Panc1 (cell line): Measurements from ENCODE around the gene RPRD2. TPM values are rescaled to one million over a fixed set of nuclear protein-coding genes. Genes with fewer than 3 reads are reported as not detected.
A peak's percentile ranks its signal among the peaks of the same experiment; 100 is the strongest.

ENCODE experiments used
- ATAC-seq: fragments of 200-7000 bp; cut with Tn5 transposase; 2 replicates; pipeline ENCODE4 v1.9.1; 2020; ENCODE audit warnings: mild to moderate bottlenecking, moderate library complexity
- BruUV-seq: library from RNA; stranded (reverse); fragments of 400-500 nt; replicated peaks from 2 replicates; lab custom pipeline; 2021; lab: Mats Ljungman, UMichigan
- CTCF ChIA-PET: fragments of 300-600 bp; sonication (Branson Sonifier 250); formaldehyde crosslinking; loops from one replicate; lab custom pipeline; 2022; ENCODE audit warnings: antibody characterized with exemption; lab: Charles Lee
- POLR2A ChIA-PET: fragments of 300-600 bp; sonication (Branson Sonifier 250); formaldehyde crosslinking; loops from one replicate; lab custom pipeline; 2022; ENCODE audit warnings: antibody characterized with exemption; lab: Charles Lee
- DNase-seq: peaks from one replicate; pipeline ENCODE4 v3.0.0-alpha.2; 2010; ENCODE audit warnings: low read depth, low spot score
- H3K27ac ChIP-seq: 2 replicates; pipeline ENCODE4 v1.5.1; 2011; ENCODE audit warnings: mild to moderate bottlenecking, low read length, inconsistent platforms
- H3K27me3 ChIP-seq: fragments of 200-500 bp; sonication (Bioruptor generic); 2 replicates; pipeline ENCODE4 v1.6.0; 2014; ENCODE audit warnings: low read length, inconsistent platforms; ENCODE audit not compliant: control insufficient read depth, insufficient read depth
- H3K36me3 ChIP-seq: fragments of 200-500 bp; sonication (Bioruptor generic); 2 replicates; pipeline ENCODE4 v1.5.1; 2014; ENCODE audit warnings: inconsistent platforms, mild to moderate bottlenecking, low read length, moderate library complexity; ENCODE audit not compliant: control insufficient read depth, insufficient read depth
- H3K4me1 ChIP-seq: 2 replicates; pipeline ENCODE4 v1.5.1; 2011; ENCODE audit warnings: inconsistent platforms, mild to moderate bottlenecking, low read length, moderate library complexity; ENCODE audit not compliant: control insufficient read depth, insufficient read depth
- H3K4me3 ChIP-seq, 2 experiments: 2 replicates each; pipeline ENCODE4 v1.5.1; 2011 to 2012; ENCODE audit warnings: low read depth in 2 of 2, low read length in 2 of 2, mild to moderate bottlenecking in 2 of 2, inconsistent platforms in 1 of 2, moderate library complexity in 1 of 2
- H3K9me3 ChIP-seq: fragments of 200-500 bp; sonication (Bioruptor generic); 2 replicates; pipeline ENCODE4 v1.5.1; 2014; ENCODE audit warnings: low read depth, mild to moderate bottlenecking, inconsistent platforms, low read length, moderate library complexity; ENCODE audit not compliant: control insufficient read depth, insufficient read depth
- POLR2AphosphoS5 ChIP-seq: IDR thresholded peaks from 2 replicates; pipeline ENCODE4 v1.6.1; 2012; ENCODE audit warnings: mild to moderate bottlenecking, low read depth, low read length, moderate library complexity
- REST ChIP-seq, 2 experiments: IDR thresholded peaks; 2 replicates each; pipeline ENCODE4 v1.6.1; 2011 to 2012; ENCODE audit warnings: low read depth in 2 of 2, control low read depth in 1 of 2, low read length in 1 of 2, mild to moderate bottlenecking in 1 of 2, moderate library complexity in 1 of 2; ENCODE audit not compliant: insufficient read depth in 1 of 2
- SIN3A ChIP-seq: IDR thresholded peaks from 2 replicates; pipeline ENCODE4 v1.6.1; 2012; ENCODE audit warnings: low read depth, mild to moderate bottlenecking, low read length, moderate library complexity, borderline replicate concordance; ENCODE audit not compliant: insufficient read depth
- in situ Hi-C: cut with HindIII; loops from 2 replicates; pipeline ENCODE4 v1.10.0; 2016; ENCODE audit warnings: low sequenced_read_pairs, low pct_unique_long_range_greater_than_20kb
- intact Hi-C: fragments of 100-400 bp; cut with micrococcal nuclease; formaldehyde crosslinking; loops from one replicate; pipeline ENCODE4 v1.10.0; 2022; ENCODE audit not compliant: unreplicated experiment
- total RNA-seq: library from RNA; stranded (reverse); gene quantifications from one replicate; pipeline ENCODE4 v1.2.1, GENCODE V29; 2021; ENCODE audit not compliant: unreplicated experiment

RPRD2 gene
- total RNA-seq, 1 experiment from 2014 or later = 28.3 TPM

- peak overlapping the region; percentile 99 for H3K27ac ChIP-seq
- DNase-seq (no peak), ATAC-seq (no peak)
- H3K36me3 ChIP-seq = peaks cover 29% of the 10 kb centered on the region
- ChIA-PET POLR2A (no interaction called here), CTCF (no interaction called here)
- intact Hi-C loops = no loop called here
- peaks cover 6% of the 10 kb centered on the region; the same call in 1 of the 2 replicates for H3K4me1 ChIP-seq
- H3K9me3 ChIP-seq = no peaks in the 10 kb centered on the region
- H3K27me3 ChIP-seq = no peaks in the 10 kb centered on the region
- in situ Hi-C loops = no loop called here
- peak overlapping the region; percentile 76 to 97 for H3K4me3 ChIP-seq
- TSS peak; percentile 97 for BruUV-seq
- TF ChIP-seq REST (IDR thresholded peaks at IDR 0.05; ENCODE audit: insufficient read depth in 1 of 2, low read depth in 2 of 2, low read length in 1 of 2) (no peak), SIN3A (no peak)
Observed at GRCh38 chr1:150321826-150322166, 42.2 kb upstream of the RPRD2 start.

- DNase-seq = no peak
- TF ChIP-seq POLR2AphosphoS5 = no peak
- TF ChIP-seq SIN3A = no peak
- ATAC-seq = no peak
- Histone ChIP-seq H3K27me3 (no peaks in the 10 kb centered on the region), H3K27ac (peak overlapping the region; percentile 99), H3K4me1 (peaks cover 6% of the 10 kb centered on the region; the same call in 1 of the 2 replicates), H3K4me3 (peak overlapping the region; percentile 76 to 97), H3K36me3 (peaks cover 32% of the 10 kb centered on the region), H3K9me3 (no peaks in the 10 kb centered on the region)
- ChIA-PET CTCF (no interaction called here), POLR2A (interaction anchor here (0.6 kb wide), 1 partner anchor 37 kb away, joined by 8 read pairs; no protein-coding TSS in a partner anchor)
- BruUV-seq = no TSS peak
- in situ Hi-C loops (no loop called here), intact Hi-C loops (no loop called here)
Observed at GRCh38 chr1:150322310-150322709, 41.6 kb upstream of the RPRD2 start.

- H3K27ac ChIP-seq = no peak overlapping the region
- CTCF ChIA-PET = no interaction called here
- in situ Hi-C loops = no loop called here
- H3K36me3 ChIP-seq = peaks cover 37% of the 10 kb centered on the region
- intact Hi-C loops = no loop called here
- DNase-seq (no peak), ATAC-seq (0 out of 2 replicates have a peak, but pooled peaks have one; percentile 27)
- H3K4me3 ChIP-seq = no peak overlapping the region
- H3K27me3 ChIP-seq = no peaks in the 10 kb centered on the region
- TF ChIP-seq REST (IDR thresholded peaks at IDR 0.05; ENCODE audit: insufficient read depth in 1 of 2, low read depth in 2 of 2, low read length in 1 of 2) = no peak
- H3K9me3 ChIP-seq = no peaks in the 10 kb centered on the region
- BruUV-seq = no TSS peak
- no peaks in the 10 kb centered on the region for H3K4me1 ChIP-seq
- POLR2A ChIA-PET = no interaction called here
Observed at GRCh38 chr1:150332651-150333290, 31.2 kb upstream of the RPRD2 start.
